ENCODE results near the gene PKMYT1. TPM values are rescaled to one million over a fixed set of nuclear protein-coding genes. Genes with fewer than 3 reads are reported as not detected.
A peak's percentile ranks its signal among the peaks of the same experiment; 100 is the strongest.

PKMYT1 gene
- total and polyA plus RNA-seq, 9 of the 15 experiments (the other 6 are each of a cell fraction or from before 2014, with no cell fraction given) = 8.7 to 201 (median 37.8) TPM

- TF ChIP-seq PRDM10 (IDR thresholded peaks at IDR 0.05; ENCODE audit: partially characterized antibody) (peak; percentile 73), ESRRB (CRISPR knock-in tag; IDR thresholded peaks at IDR 0.05; ENCODE audit: borderline replicate concordance) (0 out of 2 replicates have a peak, but pooled peaks have one; percentile 13), MAZ (CRISPR knock-in tag; conservative IDR thresholded peaks at IDR 0.05 in 1 of 2, IDR thresholded peaks at IDR 0.05 in 1 of 2) (peak; percentile 46 to 66; a peak in 2 of 4 replicates), ZNF57 (CRISPR knock-in tag; IDR thresholded peaks at IDR 0.05) (no peak), DLX4 (CRISPR knock-in tag; IDR thresholded peaks at IDR 0.05) (no peak), MTA3 (IDR thresholded peaks at IDR 0.05; ENCODE audit: borderline replicate concordance) (peak; percentile 82), ZEB2 (IDR thresholded peaks at IDR 0.05) (peak; percentile 80), SFPQ (IDR thresholded peaks at IDR 0.05; ENCODE audit: low read depth, low read length) (no peak), ATF1 (CRISPR knock-in tag; IDR thresholded peaks at IDR 0.05) (no peak), ATF1 (tag; IDR thresholded peaks at IDR 0.05) (peak; percentile 51; the same call in 1 of the 2 replicates), POLR2G (IDR thresholded peaks at IDR 0.05; ENCODE audit: low read depth, low read length) (peak; percentile 25; the same call in 1 of the 2 replicates), CHD2 (IDR thresholded peaks at IDR 0.05; ENCODE audit: low read depth, low read length) (peak; percentile 74; the same call in 1 of the 2 replicates), SIN3A (IDR thresholded peaks at IDR 0.05; ENCODE audit: borderline replicate concordance in 2 of 2, control insufficient read depth in 1 of 2, low read depth in 2 of 2, low read length in 2 of 2) (peak in 1 of 2 experiments; percentile 41; a peak in 1 of 4 replicates), RBM17 (IDR thresholded peaks at IDR 0.05; ENCODE audit: borderline replicate concordance, low read depth, low read length) (no peak), ZBTB11 (CRISPR knock-in tag; IDR thresholded peaks at IDR 0.05) (peak in 1 of 3 experiments; percentile 92; a peak in 2 of 6 replicates)
Measured at GRCh38 chr16:3007957-3008689, 27.9 kb upstream of the PKMYT1 start (continued).
